Measurements from ENCODE around the gene ITPR1. TPM values are rescaled to one million over a fixed set of nuclear protein-coding genes. Genes with fewer than 3 reads are reported as not detected.

Gene ITPR1
- polyA plus RNA-seq, 1 donor from 2014 or later: 2.1 TPM

- no peaks in the 10 kb centered on the region for H3K79me2 ChIP-seq (replicated peaks; ENCODE audit: insufficient read depth, low read length)
- no peak overlapping the region for H3K4me2 ChIP-seq (ENCODE audit: low read length)
- no peaks in the 10 kb centered on the region for H3K27me3 ChIP-seq (ENCODE audit: insufficient read depth, low read depth, low read length)
- no peaks in the 10 kb centered on the region for H3K36me3 ChIP-seq (ENCODE audit: insufficient read depth, low read length)
- no peak overlapping the region for H3K4me3 ChIP-seq (ENCODE audit: low read length)
- H2AFZ ChIP-seq (ENCODE audit: low read depth, low read length): no peak overlapping the region
- H3K9me3 ChIP-seq (ENCODE audit: low read length): no peaks in the 10 kb centered on the region
- H3K27ac ChIP-seq (ENCODE audit: low read length): no peak overlapping the region
- H3K9ac ChIP-seq (ENCODE audit: low read length): no peak overlapping the region
- no peaks in the 10 kb centered on the region for H4K20me1 ChIP-seq (ENCODE audit: insufficient read depth)
- H3F3A ChIP-seq (ENCODE audit: insufficient read depth, low read length, poor library complexity, severe bottlenecking): no peaks in the 10 kb centered on the region
- H3K9me2 ChIP-seq (ENCODE audit: insufficient read depth, low read length): no peaks in the 10 kb centered on the region
- TF ChIP-seq RAD21 (conservative IDR thresholded peaks at IDR 0.05): no peak
- no peak for TF ChIP-seq EZH2 (IDR thresholded peaks at IDR 0.05; ENCODE audit: borderline replicate concordance, insufficient read depth, low read length, poor library complexity, severe bottlenecking)
- no peak for TF ChIP-seq MXI1 (conservative IDR thresholded peaks at IDR 0.05; ENCODE audit: poor library complexity, severe bottlenecking)
- TF ChIP-seq, protein P1, sequence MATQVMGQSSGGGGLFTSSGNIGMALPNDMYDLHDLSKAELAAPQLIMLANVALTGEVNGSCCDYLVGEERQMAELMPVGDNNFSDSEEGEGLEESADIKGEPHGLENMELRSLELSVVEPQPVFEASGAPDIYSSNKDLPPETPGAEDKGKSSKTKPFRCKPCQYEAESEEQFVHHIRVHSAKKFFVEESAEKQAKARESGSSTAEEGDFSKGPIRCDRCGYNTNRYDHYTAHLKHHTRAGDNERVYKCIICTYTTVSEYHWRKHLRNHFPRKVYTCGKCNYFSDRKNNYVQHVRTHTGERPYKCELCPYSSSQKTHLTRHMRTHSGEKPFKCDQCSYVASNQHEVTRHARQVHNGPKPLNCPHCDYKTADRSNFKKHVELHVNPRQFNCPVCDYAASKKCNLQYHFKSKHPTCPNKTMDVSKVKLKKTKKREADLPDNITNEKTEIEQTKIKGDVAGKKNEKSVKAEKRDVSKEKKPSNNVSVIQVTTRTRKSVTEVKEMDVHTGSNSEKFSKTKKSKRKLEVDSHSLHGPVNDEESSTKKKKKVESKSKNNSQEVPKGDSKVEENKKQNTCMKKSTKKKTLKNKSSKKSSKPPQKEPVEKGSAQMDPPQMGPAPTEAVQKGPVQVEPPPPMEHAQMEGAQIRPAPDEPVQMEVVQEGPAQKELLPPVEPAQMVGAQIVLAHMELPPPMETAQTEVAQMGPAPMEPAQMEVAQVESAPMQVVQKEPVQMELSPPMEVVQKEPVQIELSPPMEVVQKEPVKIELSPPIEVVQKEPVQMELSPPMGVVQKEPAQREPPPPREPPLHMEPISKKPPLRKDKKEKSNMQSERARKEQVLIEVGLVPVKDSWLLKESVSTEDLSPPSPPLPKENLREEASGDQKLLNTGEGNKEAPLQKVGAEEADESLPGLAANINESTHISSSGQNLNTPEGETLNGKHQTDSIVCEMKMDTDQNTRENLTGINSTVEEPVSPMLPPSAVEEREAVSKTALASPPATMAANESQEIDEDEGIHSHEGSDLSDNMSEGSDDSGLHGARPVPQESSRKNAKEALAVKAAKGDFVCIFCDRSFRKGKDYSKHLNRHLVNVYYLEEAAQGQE (IDR thresholded peaks at IDR 0.05; ENCODE audit: borderline replicate concordance): no peak
- no peak for TF ChIP-seq TAF1 (IDR thresholded peaks at IDR 0.05; ENCODE audit: low read depth)
- TF ChIP-seq, protein P2, sequence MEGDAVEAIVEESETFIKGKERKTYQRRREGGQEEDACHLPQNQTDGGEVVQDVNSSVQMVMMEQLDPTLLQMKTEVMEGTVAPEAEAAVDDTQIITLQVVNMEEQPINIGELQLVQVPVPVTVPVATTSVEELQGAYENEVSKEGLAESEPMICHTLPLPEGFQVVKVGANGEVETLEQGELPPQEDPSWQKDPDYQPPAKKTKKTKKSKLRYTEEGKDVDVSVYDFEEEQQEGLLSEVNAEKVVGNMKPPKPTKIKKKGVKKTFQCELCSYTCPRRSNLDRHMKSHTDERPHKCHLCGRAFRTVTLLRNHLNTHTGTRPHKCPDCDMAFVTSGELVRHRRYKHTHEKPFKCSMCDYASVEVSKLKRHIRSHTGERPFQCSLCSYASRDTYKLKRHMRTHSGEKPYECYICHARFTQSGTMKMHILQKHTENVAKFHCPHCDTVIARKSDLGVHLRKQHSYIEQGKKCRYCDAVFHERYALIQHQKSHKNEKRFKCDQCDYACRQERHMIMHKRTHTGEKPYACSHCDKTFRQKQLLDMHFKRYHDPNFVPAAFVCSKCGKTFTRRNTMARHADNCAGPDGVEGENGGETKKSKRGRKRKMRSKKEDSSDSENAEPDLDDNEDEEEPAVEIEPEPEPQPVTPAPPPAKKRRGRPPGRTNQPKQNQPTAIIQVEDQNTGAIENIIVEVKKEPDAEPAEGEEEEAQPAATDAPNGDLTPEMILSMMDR (IDR thresholded peaks at IDR 0.05; ENCODE audit: poor library complexity, severe bottlenecking): no peak
- no peak for TF ChIP-seq SMC3 (conservative IDR thresholded peaks at IDR 0.05; ENCODE audit: poor library complexity)
- no peak for TF ChIP-seq POLR2AphosphoS5 (IDR thresholded peaks at IDR 0.05)
- no peak for TF ChIP-seq EP300 (conservative IDR thresholded peaks at IDR 0.05; ENCODE audit: poor library complexity, severe bottlenecking)
These were observed 391.7 kb downstream of the ITPR1 start for GRCh38 chr3:4884888-4885287.

GRCh38 chr3:4885316-4885715, 392.2 kb downstream of the ITPR1 start:
- H3K27me3 ChIP-seq (ENCODE audit: insufficient read depth, low read depth, low read length): no peaks in the 10 kb centered on the region
- H3K36me3 ChIP-seq (ENCODE audit: insufficient read depth, low read length): no peaks in the 10 kb centered on the region
- H4K20me1 ChIP-seq (ENCODE audit: insufficient read depth): no peaks in the 10 kb centered on the region
- H3K27ac ChIP-seq (ENCODE audit: low read length): no peak overlapping the region
- no peak overlapping the region for H3K9ac ChIP-seq (ENCODE audit: low read length)
- no peak overlapping the region for H2AFZ ChIP-seq (ENCODE audit: low read depth, low read length)
- no peak overlapping the region for H3K4me3 ChIP-seq (ENCODE audit: low read length)
- H3K9me3 ChIP-seq (ENCODE audit: low read length): no peaks in the 10 kb centered on the region
- no peaks in the 10 kb centered on the region for H3K79me2 ChIP-seq (replicated peaks; ENCODE audit: insufficient read depth, low read length)
- no peaks in the 10 kb centered on the region for H3F3A ChIP-seq (ENCODE audit: insufficient read depth, low read length, poor library complexity, severe bottlenecking)
- H3K9me2 ChIP-seq (ENCODE audit: insufficient read depth, low read length): no peaks in the 10 kb centered on the region
- no peak overlapping the region for H3K4me2 ChIP-seq (ENCODE audit: low read length)
- TF ChIP-seq TAF1 (IDR thresholded peaks at IDR 0.05; ENCODE audit: low read depth): no peak
- TF ChIP-seq SMC3 (conservative IDR thresholded peaks at IDR 0.05; ENCODE audit: poor library complexity): no peak
- no peak for TF ChIP-seq EP300 (conservative IDR thresholded peaks at IDR 0.05; ENCODE audit: poor library complexity, severe bottlenecking)

DNA sequence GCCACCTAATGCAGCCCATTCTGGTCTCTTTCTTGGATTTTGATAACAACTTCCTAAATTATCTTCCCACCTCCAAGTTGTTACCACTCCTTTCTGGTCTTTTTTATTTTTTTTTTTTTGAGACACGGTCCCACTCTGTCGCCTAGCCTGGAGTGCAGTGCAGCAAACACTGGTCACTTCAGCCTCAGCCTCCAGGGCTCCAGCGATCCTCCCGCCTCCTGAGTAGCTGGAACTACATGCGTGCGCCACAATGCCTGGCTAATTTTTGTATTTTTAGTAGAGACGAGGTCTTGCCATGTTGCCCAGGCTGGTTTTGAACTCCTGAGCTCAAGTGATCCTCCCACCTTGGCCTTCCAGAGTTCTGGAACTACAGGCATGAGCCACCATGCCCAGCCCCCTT, 393.3 kb downstream of the ITPR1 start:
- no peak overlapping the region for H3K4me3 ChIP-seq (ENCODE audit: low read length)
- H3K9me3 ChIP-seq (ENCODE audit: low read length): no peaks in the 10 kb centered on the region
- no peak overlapping the region for H3K9ac ChIP-seq (ENCODE audit: low read length)
- H3K27me3 ChIP-seq (ENCODE audit: insufficient read depth, low read depth, low read length): no peaks in the 10 kb centered on the region
- no peaks in the 10 kb centered on the region for H3K79me2 ChIP-seq (replicated peaks; ENCODE audit: insufficient read depth, low read length)
- no peaks in the 10 kb centered on the region for H4K20me1 ChIP-seq (ENCODE audit: insufficient read depth)
- H3K27ac ChIP-seq (ENCODE audit: low read length): no peak overlapping the region
- no peaks in the 10 kb centered on the region for H3F3A ChIP-seq (ENCODE audit: insufficient read depth, low read length, poor library complexity, severe bottlenecking)
- TF ChIP-seq SMC3 (conservative IDR thresholded peaks at IDR 0.05; ENCODE audit: poor library complexity): no peak
- TF ChIP-seq, protein P1 (IDR thresholded peaks at IDR 0.05; ENCODE audit: borderline replicate concordance): no peak
- H3K9me2 ChIP-seq (ENCODE audit: insufficient read depth, low read length): no peaks in the 10 kb centered on the region
- no peak overlapping the region for H2AFZ ChIP-seq (ENCODE audit: low read depth, low read length)
- no peaks in the 10 kb centered on the region for H3K36me3 ChIP-seq (ENCODE audit: insufficient read depth, low read length)
- H3K4me2 ChIP-seq (ENCODE audit: low read length): no peak overlapping the region

All from neural cell (in vitro differentiated cells).